22Rv1 (cell line): ENCODE data around the gene DRD2.

Source experiments
- ZFX ChIP-seq: fragments of 450-650 bp; IDR thresholded peaks from 2 replicates; pipeline ENCODE4 v1.6.1; 2017; ENCODE audit warnings: antibody characterized with exemption, borderline replicate concordance
- TF ChIP-seq, protein P1 (sequence below): fragments of 450-650 bp; IDR thresholded peaks from 2 replicates; pipeline ENCODE4 v1.5.1; 2017; ENCODE audit warnings: mild to moderate bottlenecking

DNA sequence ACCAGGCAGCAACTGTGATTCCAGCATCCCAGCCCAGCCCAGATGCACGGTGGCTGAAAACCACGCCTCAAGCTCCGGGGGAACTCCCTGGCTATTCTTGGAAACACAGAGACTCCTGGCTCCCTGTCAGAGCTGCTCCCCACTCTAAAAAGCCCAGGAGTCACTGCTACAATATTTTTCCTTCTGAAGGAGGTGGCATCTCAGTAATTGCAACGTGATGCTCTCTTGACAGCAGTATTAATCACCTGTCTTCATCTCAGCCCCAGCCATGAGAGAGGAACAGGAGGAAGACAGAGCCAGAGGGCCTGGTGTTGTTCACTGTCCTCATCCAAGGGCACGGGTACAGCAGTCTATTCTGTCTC is 26.9 kb downstream of the DRD2 start:
- TF ChIP-seq, protein P1, sequence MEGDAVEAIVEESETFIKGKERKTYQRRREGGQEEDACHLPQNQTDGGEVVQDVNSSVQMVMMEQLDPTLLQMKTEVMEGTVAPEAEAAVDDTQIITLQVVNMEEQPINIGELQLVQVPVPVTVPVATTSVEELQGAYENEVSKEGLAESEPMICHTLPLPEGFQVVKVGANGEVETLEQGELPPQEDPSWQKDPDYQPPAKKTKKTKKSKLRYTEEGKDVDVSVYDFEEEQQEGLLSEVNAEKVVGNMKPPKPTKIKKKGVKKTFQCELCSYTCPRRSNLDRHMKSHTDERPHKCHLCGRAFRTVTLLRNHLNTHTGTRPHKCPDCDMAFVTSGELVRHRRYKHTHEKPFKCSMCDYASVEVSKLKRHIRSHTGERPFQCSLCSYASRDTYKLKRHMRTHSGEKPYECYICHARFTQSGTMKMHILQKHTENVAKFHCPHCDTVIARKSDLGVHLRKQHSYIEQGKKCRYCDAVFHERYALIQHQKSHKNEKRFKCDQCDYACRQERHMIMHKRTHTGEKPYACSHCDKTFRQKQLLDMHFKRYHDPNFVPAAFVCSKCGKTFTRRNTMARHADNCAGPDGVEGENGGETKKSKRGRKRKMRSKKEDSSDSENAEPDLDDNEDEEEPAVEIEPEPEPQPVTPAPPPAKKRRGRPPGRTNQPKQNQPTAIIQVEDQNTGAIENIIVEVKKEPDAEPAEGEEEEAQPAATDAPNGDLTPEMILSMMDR, result no peak
- no peak for TF ChIP-seq ZFX
